MCF 10A (cell line): ENCODE data around the gene PALLD. TPM values are rescaled to one million over a fixed set of nuclear protein-coding genes. Genes with fewer than 3 reads are reported as not detected.

Source experiments
- BruUV-seq: library from RNA; stranded (reverse); fragments of 400-500 nt; replicated peaks from 2 replicates; lab custom pipeline; 2021; lab: Mats Ljungman, UMichigan
- CTCF ChIA-PET: fragments of 300-600 bp; sonication (Branson Sonifier 250); formaldehyde crosslinking; extraction: SDS; loops from one replicate; lab custom pipeline; 2021; ENCODE audit warnings: antibody characterized with exemption, inconsistent platforms; lab: Yijun Ruan, JAX
- POLR2A ChIA-PET: fragments of 300-600, 350-650 bp; sonication (Branson Sonifier 250); formaldehyde crosslinking; extraction: SDS; loops from one replicate; lab custom pipeline; 2020; ENCODE audit warnings: antibody characterized with exemption, inconsistent platforms; lab: Yijun Ruan, JAX
- DNase-seq: peaks from one replicate; pipeline ENCODE4 v3.0.0-alpha.2; 2018; ENCODE audit not compliant: unreplicated experiment
- H3K27ac Mint-ChIP-seq: one replicate; pipeline ENCODE4 v1.8.0; 2022; ENCODE audit warnings: mild to moderate bottlenecking, low read depth, mixed read lengths; ENCODE audit not compliant: unreplicated experiment
- H3K27me3 Mint-ChIP-seq: one replicate; pipeline ENCODE4 v1.8.0; 2022; ENCODE audit warnings: mixed read lengths; ENCODE audit not compliant: insufficient read depth, unreplicated experiment
- H3K36me3 Mint-ChIP-seq: one replicate; pipeline ENCODE4 v1.8.0; 2022; ENCODE audit warnings: mild to moderate bottlenecking, moderate library complexity, mixed read lengths; ENCODE audit not compliant: insufficient read depth, unreplicated experiment
- H3K4me1 Mint-ChIP-seq: one replicate; pipeline ENCODE4 v1.8.0; 2022; ENCODE audit warnings: mixed read lengths; ENCODE audit not compliant: insufficient read depth, unreplicated experiment
- H3K4me3 Mint-ChIP-seq: one replicate; pipeline ENCODE4 v1.8.0; 2022; ENCODE audit warnings: mild to moderate bottlenecking, moderate library complexity, mixed read lengths; ENCODE audit not compliant: unreplicated experiment
- H3K9me3 Mint-ChIP-seq: one replicate; pipeline ENCODE4 v1.8.0; 2022; ENCODE audit warnings: mixed read lengths; ENCODE audit not compliant: unreplicated experiment
- CTCF ChIP-seq: fragments of 200-600 bp; IDR thresholded peaks from one replicate; pipeline ENCODE4 v1.8.0; 2022; ENCODE audit warnings: antibody characterized with exemption, mild to moderate bottlenecking; ENCODE audit not compliant: unreplicated experiment
- intact Hi-C: fragments of 100-400 bp; cut with micrococcal nuclease; formaldehyde crosslinking; loops from 2 replicates; pipeline ENCODE4 v1.14.1; 2022
- total RNA-seq: library from RNA; stranded (reverse); gene quantifications from 2 replicates; pipeline ENCODE4 v1.2.3, GENCODE V29; 2022

The PALLD gene
- total RNA-seq, 1 experiment from 2014 or later: 191 TPM

DNA sequence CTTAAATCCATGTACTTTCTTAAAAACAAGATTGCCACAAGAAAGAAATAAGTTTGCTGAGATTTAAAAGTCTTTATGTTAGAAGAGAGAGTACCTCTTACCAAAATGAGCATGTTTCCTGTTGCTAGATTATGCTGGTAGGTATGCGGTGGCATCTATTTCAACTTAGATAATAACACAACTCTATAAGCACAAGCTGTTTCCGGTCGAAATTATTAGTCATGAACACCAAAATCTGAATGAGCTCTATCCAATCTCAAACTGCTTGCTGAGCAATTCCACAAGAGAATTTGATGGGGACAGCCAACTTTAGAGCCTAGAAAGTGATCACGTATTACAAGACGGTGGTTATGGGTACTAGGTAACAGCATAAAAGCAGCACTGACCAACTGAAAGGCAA lies 463.9 kb downstream of the PALLD start:
- ChIA-PET CTCF (interaction anchor here (0.5 to 1.2 kb wide), 3 partner anchors 18 to 36 kb away, joined by 3 to 4 read pairs (median 3); no protein-coding TSS in a partner anchor), POLR2A (no interaction called here)
- Mint-ChIP-seq H3K9me3 (no peaks in the 10 kb centered on the region), H3K4me1 (no peaks in the 10 kb centered on the region), H3K36me3 (no peaks in the 10 kb centered on the region), H3K27ac (no peak overlapping the region), H3K27me3 (no peaks in the 10 kb centered on the region), H3K4me3 (no peak overlapping the region)
- BruUV-seq: no TSS peak
- no peak for TF ChIP-seq CTCF
- DNase-seq: no peak
- intact Hi-C loops: no loop called here

DNA sequence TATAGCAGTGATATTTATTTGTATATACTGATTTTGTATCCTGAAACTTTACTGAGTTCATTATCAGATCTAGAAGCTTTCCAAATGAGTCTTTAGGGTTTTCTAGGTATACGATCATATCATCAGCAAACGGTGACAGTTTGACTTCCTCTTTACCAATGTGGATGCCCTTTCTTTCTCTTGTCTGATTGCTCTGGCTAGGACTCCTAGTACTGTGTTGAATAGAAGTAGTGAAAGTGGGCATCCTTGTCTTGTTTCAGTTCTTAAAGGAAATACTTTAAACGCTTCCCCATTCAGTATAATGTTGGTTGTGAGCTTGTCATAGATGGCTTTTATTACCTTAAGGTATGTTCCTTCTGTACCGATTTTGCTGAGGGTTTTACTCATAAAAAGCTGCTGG lies 475.7 kb downstream of the PALLD start:
- H3K4me3 Mint-ChIP-seq: no peak overlapping the region
- intact Hi-C loops: no loop called here
- BruUV-seq: no TSS peak
- ChIA-PET POLR2A (no interaction called here), CTCF (interaction anchor here (0.6 kb wide), 1 partner anchor 235 kb away, joined by 3 read pairs; no protein-coding TSS in a partner anchor)
- H3K27ac Mint-ChIP-seq: no peak overlapping the region
- no peaks in the 10 kb centered on the region for H3K4me1 Mint-ChIP-seq
- H3K9me3 Mint-ChIP-seq: peaks cover 15% of the 10 kb centered on the region
- TF ChIP-seq CTCF: no peak
- H3K27me3 Mint-ChIP-seq: no peaks in the 10 kb centered on the region
- DNase-seq: no peak
- no peaks in the 10 kb centered on the region for H3K36me3 Mint-ChIP-seq

Other genes with a start within 250 kb of the PALLD start
- 4.7 and 7.9 TPM in 2 replicates for gene DDX60, start 178.3 kb upstream of the PALLD start, total RNA-seq
- 3.4 and 6.1 TPM in 2 replicates for gene DDX60L, start 16.6 kb upstream of the PALLD start, total RNA-seq